Neural cell (in vitro differentiated cells): ENCODE measurements around the gene CAMK1D. TPM values are rescaled to one million over a fixed set of nuclear protein-coding genes. Genes with fewer than 3 reads are reported as not detected.

ENCODE experiments used
- H2AFZ ChIP-seq: fragments of 200-600, 300-800 bp; sonication (generic), shearing (Covaris generic); 2 replicates; pipeline ENCODE4 v1.6.0; 2014; ENCODE audit warnings: low read depth, mild to moderate bottlenecking, antibody characterized with exemption, low read length, moderate library complexity
- H3F3A ChIP-seq: fragments of 200-600 bp; shearing (Covaris generic); 2 replicates; pipeline ENCODE4 v1.6.1; 2016; ENCODE audit warnings: mild to moderate bottlenecking, moderate library complexity, mixed read lengths, antibody characterized with exemption, low read length; ENCODE audit not compliant: insufficient read depth, poor library complexity, severe bottlenecking
- H3K27ac ChIP-seq: fragments of 200-600, 300-800 bp; sonication (generic), shearing (Covaris generic); 2 replicates; pipeline ENCODE4 v1.5.1; 2014; ENCODE audit warnings: mild to moderate bottlenecking, low read length, moderate library complexity
- H3K27me3 ChIP-seq: fragments of 300-800, 200-600 bp; sonication (generic), shearing (Covaris generic); 2 replicates; pipeline ENCODE4 v1.6.0; 2014; ENCODE audit warnings: mild to moderate bottlenecking, low read depth, low read length, moderate library complexity; ENCODE audit not compliant: insufficient read depth
- H3K36me3 ChIP-seq: fragments of 300-800, 200-600 bp; sonication (generic), shearing (Covaris generic); 2 replicates; pipeline ENCODE4 v1.5.1; 2014; ENCODE audit warnings: mild to moderate bottlenecking, antibody characterized with exemption, low read length, moderate library complexity; ENCODE audit not compliant: insufficient read depth
- H3K4me2 ChIP-seq: fragments of 300-800, 200-600 bp; sonication (generic), shearing (Covaris generic); 2 replicates; pipeline ENCODE4 v1.6.0; 2014; ENCODE audit warnings: mild to moderate bottlenecking, low read length
- H3K4me3 ChIP-seq: fragments of 300-800, 200-600 bp; sonication (generic), shearing (Covaris generic); 2 replicates; pipeline ENCODE4 v1.5.1; 2014; ENCODE audit warnings: mild to moderate bottlenecking, low read length, moderate library complexity
- H3K79me2 ChIP-seq: fragments of 200-600 bp; shearing (Covaris generic); replicated peaks from 2 replicates; pipeline ENCODE4 v1.6.0; 2014; ENCODE audit warnings: mild to moderate bottlenecking, low read length, moderate library complexity; ENCODE audit not compliant: insufficient read depth
- H3K9ac ChIP-seq: fragments of 300-800, 200-600 bp; sonication (generic), shearing (Covaris generic); 2 replicates; pipeline ENCODE4 v1.6.1; 2016; ENCODE audit warnings: mild to moderate bottlenecking, low read length, mixed read lengths
- H3K9me2 ChIP-seq: fragments of 200-600 bp; shearing (Covaris generic); 2 replicates; pipeline ENCODE4 v1.6.1; 2016; ENCODE audit warnings: mild to moderate bottlenecking, low read length, mixed read lengths; ENCODE audit not compliant: insufficient read depth
- H3K9me3 ChIP-seq: fragments of 200-600, 300-800 bp; sonication (generic), shearing (Covaris generic); 2 replicates; pipeline ENCODE4 v1.6.1; 2016; ENCODE audit warnings: mild to moderate bottlenecking, mixed run types, low read length, moderate library complexity, mixed read lengths
- H4K20me1 ChIP-seq: fragments of 200-600 bp; shearing (Covaris generic); 2 replicates; pipeline ENCODE4 v1.6.1; 2016; ENCODE audit warnings: mild to moderate bottlenecking, mixed run types; ENCODE audit not compliant: insufficient read depth
- EP300 ChIP-seq: fragments of 450-650 bp; conservative IDR thresholded peaks from 2 replicates; pipeline ENCODE4 v1.6.1; 2014; ENCODE audit warnings: antibody characterized with exemption, mild to moderate bottlenecking, moderate library complexity; ENCODE audit not compliant: poor library complexity, severe bottlenecking
- EZH2 ChIP-seq: fragments of 200-600, 300-800 bp; shearing (Covaris generic), sonication (generic); IDR thresholded peaks from 2 replicates; pipeline ENCODE4 v1.6.1; 2014; ENCODE audit warnings: antibody characterized with exemption, low read length, borderline replicate concordance, mild to moderate bottlenecking; ENCODE audit not compliant: insufficient read depth, poor library complexity, severe bottlenecking
- MXI1 ChIP-seq: fragments of 450-650 bp; conservative IDR thresholded peaks from 2 replicates; pipeline ENCODE4 v1.6.1; 2014; ENCODE audit warnings: antibody characterized with exemption, mild to moderate bottlenecking; ENCODE audit not compliant: poor library complexity, severe bottlenecking
- POLR2AphosphoS5 ChIP-seq: IDR thresholded peaks from 2 replicates; pipeline ENCODE4 v1.6.1; 2012
- RAD21 ChIP-seq: fragments of 450-650 bp; conservative IDR thresholded peaks from 2 replicates; pipeline ENCODE4 v1.6.1; 2014; ENCODE audit warnings: antibody characterized with exemption, mild to moderate bottlenecking, moderate library complexity
- SMC3 ChIP-seq: fragments of 450-650 bp; conservative IDR thresholded peaks from 2 replicates; pipeline ENCODE4 v1.6.1; 2014; ENCODE audit warnings: antibody characterized with exemption, mild to moderate bottlenecking, moderate library complexity; ENCODE audit not compliant: poor library complexity
- TAF1 ChIP-seq: IDR thresholded peaks from 2 replicates; pipeline ENCODE4 v1.6.1; 2012; ENCODE audit warnings: low read depth
- polyA plus RNA-seq: library from polyadenylated mRNA; depleted of rRNA; stranded (reverse); fragments of >200 nt; gene quantifications from 2 replicates; pipeline ENCODE4 v1.2.3, GENCODE V29; 2014
- TF ChIP-seq, protein P1 (sequence below): IDR thresholded peaks from 2 replicates; pipeline ENCODE4 v1.6.1; 2012; ENCODE audit warnings: borderline replicate concordance
- TF ChIP-seq, protein P2 (sequence below): fragments of 450-650 bp; IDR thresholded peaks from 2 replicates; pipeline ENCODE4 v1.5.1; 2014; ENCODE audit warnings: antibody characterized with exemption, mild to moderate bottlenecking, moderate library complexity; ENCODE audit not compliant: poor library complexity, severe bottlenecking

The CAMK1D gene
- polyA plus RNA-seq, 1 donor from 2014 or later = 13.8 TPM

DNA sequence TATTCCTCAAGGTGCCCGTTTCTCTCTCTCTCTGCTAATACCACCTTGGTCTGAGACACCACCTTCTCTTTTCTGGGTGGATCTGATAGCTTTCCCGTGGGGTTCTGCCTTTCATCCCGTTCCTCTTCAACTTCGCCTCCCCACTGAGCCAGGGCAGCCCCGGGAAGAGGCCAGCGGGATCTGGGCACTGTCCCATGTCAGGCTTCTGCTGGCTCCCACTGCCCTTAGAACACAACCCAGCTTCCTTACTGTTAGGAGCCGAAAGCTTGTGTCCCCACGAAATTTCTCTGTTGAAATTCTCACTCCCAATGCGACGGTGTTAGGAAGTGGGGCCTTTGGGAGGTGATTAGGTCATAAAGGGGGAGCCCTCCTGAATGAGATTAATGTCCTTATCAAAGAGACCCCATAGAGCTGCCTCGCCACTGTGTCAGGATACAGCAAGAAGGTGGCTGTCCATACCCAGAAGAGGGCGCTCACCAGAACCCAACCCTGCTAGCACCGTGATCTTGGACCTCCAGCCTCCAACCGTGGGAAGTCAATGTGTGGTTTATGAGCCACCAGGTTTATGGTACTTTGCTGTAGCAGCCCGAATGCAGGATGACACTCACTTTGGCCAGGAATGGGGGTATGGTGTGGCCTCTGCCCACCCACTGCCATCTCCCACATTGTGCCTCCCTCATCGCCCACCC is 79.2 kb downstream of the CAMK1D start:
- Histone ChIP-seq H3K27me3 (no peaks in the 10 kb centered on the region), H4K20me1 (no peaks in the 10 kb centered on the region), H3K79me2 (no peaks in the 10 kb centered on the region), H3K4me2 (no peak overlapping the region), H3K9ac (no peak overlapping the region), H3K4me3 (no peak overlapping the region), H3F3A (no peaks in the 10 kb centered on the region), H3K9me3 (no peaks in the 10 kb centered on the region), H2AFZ (no peak overlapping the region), H3K27ac (no peak overlapping the region), H3K36me3 (no peaks in the 10 kb centered on the region), H3K9me2 (no peaks in the 10 kb centered on the region)
- no peak for TF ChIP-seq RAD21
- no peak for TF ChIP-seq EP300
- TF ChIP-seq, protein P1, sequence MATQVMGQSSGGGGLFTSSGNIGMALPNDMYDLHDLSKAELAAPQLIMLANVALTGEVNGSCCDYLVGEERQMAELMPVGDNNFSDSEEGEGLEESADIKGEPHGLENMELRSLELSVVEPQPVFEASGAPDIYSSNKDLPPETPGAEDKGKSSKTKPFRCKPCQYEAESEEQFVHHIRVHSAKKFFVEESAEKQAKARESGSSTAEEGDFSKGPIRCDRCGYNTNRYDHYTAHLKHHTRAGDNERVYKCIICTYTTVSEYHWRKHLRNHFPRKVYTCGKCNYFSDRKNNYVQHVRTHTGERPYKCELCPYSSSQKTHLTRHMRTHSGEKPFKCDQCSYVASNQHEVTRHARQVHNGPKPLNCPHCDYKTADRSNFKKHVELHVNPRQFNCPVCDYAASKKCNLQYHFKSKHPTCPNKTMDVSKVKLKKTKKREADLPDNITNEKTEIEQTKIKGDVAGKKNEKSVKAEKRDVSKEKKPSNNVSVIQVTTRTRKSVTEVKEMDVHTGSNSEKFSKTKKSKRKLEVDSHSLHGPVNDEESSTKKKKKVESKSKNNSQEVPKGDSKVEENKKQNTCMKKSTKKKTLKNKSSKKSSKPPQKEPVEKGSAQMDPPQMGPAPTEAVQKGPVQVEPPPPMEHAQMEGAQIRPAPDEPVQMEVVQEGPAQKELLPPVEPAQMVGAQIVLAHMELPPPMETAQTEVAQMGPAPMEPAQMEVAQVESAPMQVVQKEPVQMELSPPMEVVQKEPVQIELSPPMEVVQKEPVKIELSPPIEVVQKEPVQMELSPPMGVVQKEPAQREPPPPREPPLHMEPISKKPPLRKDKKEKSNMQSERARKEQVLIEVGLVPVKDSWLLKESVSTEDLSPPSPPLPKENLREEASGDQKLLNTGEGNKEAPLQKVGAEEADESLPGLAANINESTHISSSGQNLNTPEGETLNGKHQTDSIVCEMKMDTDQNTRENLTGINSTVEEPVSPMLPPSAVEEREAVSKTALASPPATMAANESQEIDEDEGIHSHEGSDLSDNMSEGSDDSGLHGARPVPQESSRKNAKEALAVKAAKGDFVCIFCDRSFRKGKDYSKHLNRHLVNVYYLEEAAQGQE = no peak
- no peak for TF ChIP-seq SMC3
- TF ChIP-seq TAF1 = no peak
- TF ChIP-seq, protein P2, sequence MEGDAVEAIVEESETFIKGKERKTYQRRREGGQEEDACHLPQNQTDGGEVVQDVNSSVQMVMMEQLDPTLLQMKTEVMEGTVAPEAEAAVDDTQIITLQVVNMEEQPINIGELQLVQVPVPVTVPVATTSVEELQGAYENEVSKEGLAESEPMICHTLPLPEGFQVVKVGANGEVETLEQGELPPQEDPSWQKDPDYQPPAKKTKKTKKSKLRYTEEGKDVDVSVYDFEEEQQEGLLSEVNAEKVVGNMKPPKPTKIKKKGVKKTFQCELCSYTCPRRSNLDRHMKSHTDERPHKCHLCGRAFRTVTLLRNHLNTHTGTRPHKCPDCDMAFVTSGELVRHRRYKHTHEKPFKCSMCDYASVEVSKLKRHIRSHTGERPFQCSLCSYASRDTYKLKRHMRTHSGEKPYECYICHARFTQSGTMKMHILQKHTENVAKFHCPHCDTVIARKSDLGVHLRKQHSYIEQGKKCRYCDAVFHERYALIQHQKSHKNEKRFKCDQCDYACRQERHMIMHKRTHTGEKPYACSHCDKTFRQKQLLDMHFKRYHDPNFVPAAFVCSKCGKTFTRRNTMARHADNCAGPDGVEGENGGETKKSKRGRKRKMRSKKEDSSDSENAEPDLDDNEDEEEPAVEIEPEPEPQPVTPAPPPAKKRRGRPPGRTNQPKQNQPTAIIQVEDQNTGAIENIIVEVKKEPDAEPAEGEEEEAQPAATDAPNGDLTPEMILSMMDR = no peak
- TF ChIP-seq MXI1 = no peak
- TF ChIP-seq EZH2 = no peak
- TF ChIP-seq POLR2AphosphoS5 = no peak

DNA sequence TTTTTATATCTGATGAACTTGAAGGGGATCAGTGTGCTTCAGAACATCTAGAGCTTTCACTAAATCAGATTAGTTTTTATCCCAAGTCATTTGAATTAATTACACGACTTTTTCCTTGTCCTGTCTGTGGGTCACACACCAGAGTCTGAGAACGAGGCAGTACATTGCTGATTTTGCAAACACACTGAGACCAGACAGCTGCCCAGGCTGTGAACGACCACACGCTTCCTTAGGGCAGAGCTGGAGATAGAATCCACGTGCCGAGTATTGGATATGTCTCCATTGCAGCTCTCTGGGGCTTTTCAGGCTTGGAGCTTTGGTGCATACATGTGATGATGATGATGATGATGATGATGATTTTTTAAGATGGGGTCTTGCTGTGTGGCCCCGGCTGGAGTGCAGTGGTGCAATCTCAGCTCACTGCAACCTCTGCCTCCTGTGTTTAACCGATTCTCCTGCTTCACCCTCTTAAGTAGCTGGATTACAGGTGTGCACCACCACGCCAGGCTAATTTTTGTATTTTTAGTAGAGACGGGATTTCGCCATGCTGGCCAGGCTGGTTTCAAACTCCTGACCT is 81.1 kb downstream of the CAMK1D start:
- Histone ChIP-seq H3F3A (no peaks in the 10 kb centered on the region), H3K9ac (no peak overlapping the region), H3K27ac (no peak overlapping the region), H3K4me3 (no peak overlapping the region), H3K79me2 (no peaks in the 10 kb centered on the region), H3K27me3 (no peaks in the 10 kb centered on the region), H3K9me2 (no peaks in the 10 kb centered on the region), H4K20me1 (no peaks in the 10 kb centered on the region), H3K4me2 (no peak overlapping the region), H3K9me3 (no peaks in the 10 kb centered on the region), H3K36me3 (no peaks in the 10 kb centered on the region), H2AFZ (no peak overlapping the region)
- TF ChIP-seq MXI1 (no peak), TAF1 (no peak), SMC3 (no peak)
- TF ChIP-seq, protein P1 = no peak
